Measurements from ENCODE around the gene FANCC.

Gene FANCC

DNA sequence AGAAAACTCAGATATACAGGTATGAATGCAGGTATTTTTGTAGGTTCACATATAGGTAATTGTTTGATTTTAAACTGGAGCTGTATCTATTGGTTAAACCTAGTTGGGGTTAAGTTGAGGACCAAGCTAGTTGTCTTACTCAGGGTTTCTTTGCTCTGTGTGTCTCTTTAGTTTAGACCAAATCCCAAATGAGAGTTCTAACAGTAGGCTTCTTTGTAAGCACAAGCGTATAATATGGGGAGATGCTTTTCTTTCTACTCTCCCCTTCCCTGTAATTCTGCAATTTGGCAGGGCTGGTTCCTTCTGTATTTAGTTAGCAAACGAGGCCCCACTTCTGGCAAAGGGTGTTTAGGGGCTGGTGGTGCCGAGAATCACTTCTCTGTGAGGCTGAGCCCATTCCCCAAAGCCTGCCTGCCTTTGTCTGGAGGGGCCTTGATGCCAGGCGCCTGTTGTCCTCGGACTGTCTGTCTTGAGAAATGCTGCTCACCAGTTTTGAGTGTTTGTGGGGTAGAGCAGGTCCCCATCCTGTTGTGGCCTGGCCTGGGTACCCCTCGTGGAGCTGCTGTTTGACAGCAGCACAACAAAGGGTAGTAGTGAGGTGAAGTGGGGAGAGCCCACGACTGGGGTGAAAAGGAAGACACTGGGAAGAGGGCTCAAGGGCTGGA, 259.3 kb downstream of the FANCC start:
- DNase-seq: no peak

DNA sequence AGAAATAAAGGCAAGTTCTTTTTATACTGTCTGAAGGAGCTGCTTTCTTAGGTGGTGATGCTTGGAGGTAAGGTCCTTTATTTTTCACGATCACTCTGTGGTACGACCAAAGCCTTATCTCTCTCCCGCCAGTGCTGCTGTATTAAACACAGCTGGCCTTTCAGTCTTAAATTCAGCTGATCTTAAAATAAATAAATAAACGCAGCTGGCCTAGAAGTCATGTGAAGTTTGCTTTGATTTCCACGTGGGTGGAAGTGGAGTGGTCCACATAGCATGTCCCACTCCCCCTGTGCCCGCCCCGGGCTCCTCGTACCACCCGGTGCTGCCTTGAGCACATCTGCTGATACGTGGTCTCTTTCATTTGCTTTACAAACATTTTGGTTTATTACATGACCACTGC, 260.4 kb downstream of the FANCC start:
- DNase-seq: no peak

DNA sequence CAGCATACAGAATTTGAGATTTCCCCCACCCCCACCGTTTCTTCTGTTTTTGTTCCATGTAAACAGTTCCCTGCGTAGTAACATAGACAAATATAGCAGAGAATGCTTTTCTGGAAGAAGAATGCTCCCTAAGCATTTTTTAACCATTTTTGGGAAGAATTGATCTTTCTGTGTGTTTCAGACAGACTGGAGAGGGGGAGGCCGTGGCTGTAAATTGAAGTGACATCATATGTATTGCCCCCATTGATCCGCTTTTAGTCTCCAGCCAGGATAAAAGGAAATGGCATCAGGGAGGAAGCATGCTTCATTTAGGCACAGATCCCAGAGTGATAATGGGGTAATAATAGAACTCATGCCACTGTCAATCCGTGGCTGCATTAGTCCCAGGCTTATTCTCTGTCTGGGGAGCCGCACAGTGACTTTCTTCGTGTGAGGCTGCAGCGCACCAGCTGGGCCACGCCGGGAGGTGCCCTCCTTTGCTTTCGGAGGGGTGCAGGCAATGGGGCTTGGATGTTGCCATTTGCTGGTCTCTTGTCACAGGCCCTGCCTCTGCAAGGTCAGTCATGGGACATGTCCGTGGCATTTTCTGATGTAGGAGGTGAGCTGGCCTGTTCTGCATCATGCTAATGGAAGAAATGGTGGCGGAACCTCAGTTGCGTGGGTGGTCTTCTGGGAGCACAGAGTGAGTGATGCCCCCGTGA, 261.5 kb downstream of the FANCC start:
- no peak for DNase-seq

DNA sequence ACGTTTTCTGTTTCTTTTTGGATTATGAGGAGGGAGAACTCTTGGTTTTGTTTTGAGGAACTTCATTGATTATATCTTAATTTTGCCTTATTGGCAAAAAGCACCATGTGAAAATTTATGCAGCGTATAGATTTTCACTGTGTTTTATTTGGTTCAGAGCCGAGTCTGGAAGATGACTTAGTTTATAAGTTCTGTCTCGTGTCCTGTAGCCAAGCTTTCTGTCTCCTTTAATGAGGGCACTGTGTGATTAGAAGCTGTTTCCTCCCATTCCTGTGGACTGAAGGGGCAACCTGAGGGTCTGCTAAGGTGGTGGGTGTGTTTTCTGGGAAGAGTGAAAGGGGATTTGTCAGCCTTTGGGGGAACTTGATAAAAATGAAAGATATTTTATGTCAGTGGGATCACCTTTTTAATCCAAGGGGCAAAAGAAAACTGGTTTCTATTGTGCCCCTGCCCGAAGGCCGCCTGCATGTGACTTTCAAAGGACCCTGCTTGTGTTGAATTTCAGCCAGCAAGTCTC, 262.1 kb downstream of the FANCC start:
- no peak for DNase-seq

DNA sequence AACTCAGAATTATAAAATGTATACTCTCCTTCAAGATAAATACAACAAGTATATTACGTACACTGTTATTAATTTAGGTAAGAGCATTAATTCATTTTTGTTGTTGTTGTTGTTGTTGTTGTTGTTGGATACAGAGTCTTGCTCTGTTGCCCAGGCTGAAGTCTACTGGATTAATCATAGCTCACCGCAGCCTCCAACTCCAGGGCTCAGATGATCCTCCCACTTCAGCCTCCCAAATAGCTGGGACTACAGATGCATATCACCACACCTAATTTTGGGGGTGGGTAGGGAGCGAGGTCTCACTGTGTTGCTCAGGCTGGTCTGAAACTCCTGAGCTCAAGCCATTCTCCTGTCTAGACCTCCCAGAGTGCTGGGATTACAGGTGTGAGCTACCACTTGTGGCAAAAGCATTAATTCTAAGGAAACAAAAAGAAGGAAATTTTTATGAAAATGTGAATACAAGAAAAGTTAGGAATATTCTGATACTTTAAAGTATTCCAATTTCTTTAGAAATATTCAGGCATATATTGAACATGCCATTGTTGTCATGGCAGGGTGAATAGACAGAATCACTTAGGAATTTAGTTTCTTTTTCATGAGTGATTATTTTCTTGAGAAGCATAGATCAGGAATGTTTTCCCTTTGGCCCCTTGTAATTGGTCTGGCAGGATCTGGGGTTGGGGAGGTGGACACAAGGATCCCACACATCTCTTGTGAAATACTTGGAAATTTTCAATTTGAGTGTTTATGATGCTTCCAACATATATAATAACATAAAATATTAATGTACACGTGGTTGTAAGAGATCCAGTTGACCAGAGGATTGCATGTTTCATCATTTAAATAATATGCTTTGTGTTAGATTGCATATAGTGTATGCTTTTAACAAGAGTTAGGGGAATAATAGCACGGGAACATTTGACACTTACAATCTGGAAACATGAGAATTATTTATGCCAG, 263.6 kb downstream of the FANCC start:
- no peak for DNase-seq

DNA sequence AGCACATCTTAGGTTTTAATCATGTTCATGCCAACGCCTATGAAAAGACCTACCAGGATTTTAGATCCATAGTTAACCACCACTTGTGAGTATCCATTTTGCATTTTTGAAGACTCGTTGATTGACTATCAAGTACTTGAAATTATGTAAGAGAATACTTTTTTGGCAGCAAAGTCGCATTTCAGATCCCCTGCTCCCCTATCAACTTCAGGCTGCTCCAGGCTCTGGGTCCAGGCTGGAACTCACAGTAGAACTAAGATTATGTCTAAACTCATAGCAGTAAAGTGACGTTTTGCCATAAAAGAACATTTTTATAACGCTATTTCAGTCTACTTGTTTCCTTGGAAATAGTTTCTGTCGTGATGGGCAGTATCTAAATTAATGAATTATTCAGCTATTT, 267.7 kb downstream of the FANCC start:
- DNase-seq: no peak
